EL (cell line): ENCODE measurements around the gene EBF3.

ENCODE experiments used
- DNase-seq: peaks from one replicate; pipeline ENCODE4 v3.0.0-alpha.2; 2016

Gene EBF3

GRCh38 chr10:129887986-129888783, 75.9 kb downstream of the EBF3 start:
- no peak for DNase-seq

- no peak for DNase-seq
Observed at GRCh38 chr10:129887381-129887905, 76.6 kb downstream of the EBF3 start.

- DNase-seq: no peak
Observed at GRCh38 chr10:129886263-129886662, 77.8 kb downstream of the EBF3 start.

GRCh38 chr10:129885526-129885925, 78.5 kb downstream of the EBF3 start:
- no peak for DNase-seq

GRCh38 chr10:129884398-129885078, 79.5 kb downstream of the EBF3 start:
- DNase-seq: no peak

- no peak for DNase-seq
Observed at GRCh38 chr10:129883626-129884397, 80.3 kb downstream of the EBF3 start.

GRCh38 chr10:129883029-129883428, 81.0 kb downstream of the EBF3 start:
- no peak for DNase-seq

- no peak for DNase-seq
Observed at GRCh38 chr10:129882291-129883010, 81.6 kb downstream of the EBF3 start.

GRCh38 chr10:129881641-129882040, 82.4 kb downstream of the EBF3 start:
- no peak for DNase-seq

- no peak for DNase-seq
Observed at GRCh38 chr10:129880191-129880870, 83.7 kb downstream of the EBF3 start.

GRCh38 chr10:129879655-129880054, 84.4 kb downstream of the EBF3 start:
- DNase-seq: no peak

- DNase-seq: no peak
Observed at GRCh38 chr10:129878835-129879234, 85.2 kb downstream of the EBF3 start.

GRCh38 chr10:129877773-129878371, 86.2 kb downstream of the EBF3 start:
- no peak for DNase-seq

GRCh38 chr10:129876838-129877237, 87.2 kb downstream of the EBF3 start:
- DNase-seq: no peak

- DNase-seq: no peak
Observed at GRCh38 chr10:129875993-129876726, 87.9 kb downstream of the EBF3 start.

GRCh38 chr10:129873351-129873750, 90.7 kb downstream of the EBF3 start:
- no peak for DNase-seq

- DNase-seq: no peak
Observed at GRCh38 chr10:129871966-129872365, 92.1 kb downstream of the EBF3 start.

- DNase-seq: peak; percentile 4
Observed at GRCh38 chr10:129870961-129871621, 93.0 kb downstream of the EBF3 start.

GRCh38 chr10:129870474-129870757, 93.7 kb downstream of the EBF3 start:
- DNase-seq: no peak
